Measurements from ENCODE around the gene CYP4F22. TPM values are rescaled to one million over a fixed set of nuclear protein-coding genes. Genes with fewer than 3 reads are reported as not detected.

CYP4F22 gene
- total RNA-seq, 1 donor from 2014 or later, result not detected

DNA sequence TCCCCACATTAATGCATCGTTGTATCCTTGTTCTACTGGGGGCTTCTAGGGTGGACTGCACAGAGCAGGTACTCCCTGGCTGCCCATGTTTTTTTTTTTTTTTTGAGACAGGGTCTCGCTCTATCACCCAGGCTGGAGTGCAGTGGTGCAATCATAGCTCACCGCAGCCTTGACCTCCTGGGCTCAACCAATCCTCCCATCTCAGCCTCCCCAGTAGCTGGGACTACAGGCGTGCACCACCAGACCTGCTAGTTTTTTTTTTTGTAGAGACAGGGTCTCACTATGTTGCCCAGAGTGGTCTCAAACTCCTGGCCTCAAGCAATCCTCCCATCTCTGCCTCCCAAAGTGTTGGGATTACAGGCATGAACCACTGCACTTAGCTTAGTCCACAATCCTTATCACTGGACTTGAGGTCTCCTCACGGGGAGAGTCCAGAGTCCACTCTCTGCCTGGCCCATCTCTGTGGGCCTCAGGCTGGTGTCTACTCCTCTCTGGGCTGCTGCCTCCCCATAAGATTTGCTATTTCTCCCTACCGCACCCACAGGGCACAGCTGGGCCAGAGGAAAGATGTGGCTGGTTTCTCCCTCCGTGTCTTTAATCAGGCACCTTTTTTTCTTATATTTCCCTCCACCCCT lies 56.3 kb downstream of the CYP4F22 start:
- Mint-ChIP-seq H3K36me3 (ENCODE audit: unreplicated experiment) (no peaks in the 10 kb centered on the region), H3K9me3 (ENCODE audit: unreplicated experiment) (peaks cover 3% of the 10 kb centered on the region), H3K27me3 (ENCODE audit: unreplicated experiment) (peaks cover 8% of the 10 kb centered on the region), H3K4me1 (ENCODE audit: low read depth, unreplicated experiment) (no peaks in the 10 kb centered on the region), H3K27ac (ENCODE audit: unreplicated experiment) (no peak overlapping the region), H3K4me3 (ENCODE audit: unreplicated experiment) (no peak overlapping the region)
- TF ChIP-seq, protein P1, sequence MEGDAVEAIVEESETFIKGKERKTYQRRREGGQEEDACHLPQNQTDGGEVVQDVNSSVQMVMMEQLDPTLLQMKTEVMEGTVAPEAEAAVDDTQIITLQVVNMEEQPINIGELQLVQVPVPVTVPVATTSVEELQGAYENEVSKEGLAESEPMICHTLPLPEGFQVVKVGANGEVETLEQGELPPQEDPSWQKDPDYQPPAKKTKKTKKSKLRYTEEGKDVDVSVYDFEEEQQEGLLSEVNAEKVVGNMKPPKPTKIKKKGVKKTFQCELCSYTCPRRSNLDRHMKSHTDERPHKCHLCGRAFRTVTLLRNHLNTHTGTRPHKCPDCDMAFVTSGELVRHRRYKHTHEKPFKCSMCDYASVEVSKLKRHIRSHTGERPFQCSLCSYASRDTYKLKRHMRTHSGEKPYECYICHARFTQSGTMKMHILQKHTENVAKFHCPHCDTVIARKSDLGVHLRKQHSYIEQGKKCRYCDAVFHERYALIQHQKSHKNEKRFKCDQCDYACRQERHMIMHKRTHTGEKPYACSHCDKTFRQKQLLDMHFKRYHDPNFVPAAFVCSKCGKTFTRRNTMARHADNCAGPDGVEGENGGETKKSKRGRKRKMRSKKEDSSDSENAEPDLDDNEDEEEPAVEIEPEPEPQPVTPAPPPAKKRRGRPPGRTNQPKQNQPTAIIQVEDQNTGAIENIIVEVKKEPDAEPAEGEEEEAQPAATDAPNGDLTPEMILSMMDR (IDR thresholded peaks at IDR 0.05; ENCODE audit: partially characterized antibody, unreplicated experiment), result no peak
- DNase-seq, result no peak

DNA sequence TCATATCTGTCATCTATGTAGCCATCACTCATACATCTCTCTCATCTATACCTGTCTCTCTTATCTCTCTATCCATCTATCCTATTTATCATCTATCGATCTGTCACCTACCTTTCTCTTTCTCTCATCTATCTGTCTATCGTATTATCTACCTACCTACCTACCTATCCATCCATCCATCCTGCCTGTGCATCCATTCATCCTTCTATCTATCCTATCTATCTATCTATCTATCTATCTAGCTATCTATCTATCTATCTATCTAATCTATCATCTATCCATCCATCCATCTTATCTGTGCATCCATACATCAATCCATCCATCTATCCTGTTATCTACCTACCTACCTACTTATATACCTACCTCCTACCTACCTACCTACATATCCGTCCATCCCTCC lies 62.1 kb downstream of the CYP4F22 start:
- Mint-ChIP-seq H3K27me3 (ENCODE audit: unreplicated experiment) (peaks cover 18% of the 10 kb centered on the region), H3K27ac (ENCODE audit: unreplicated experiment) (no peak overlapping the region), H3K9me3 (ENCODE audit: unreplicated experiment) (peaks cover 4% of the 10 kb centered on the region), H3K4me3 (ENCODE audit: unreplicated experiment) (no peak overlapping the region), H3K36me3 (ENCODE audit: unreplicated experiment) (no peaks in the 10 kb centered on the region), H3K4me1 (ENCODE audit: low read depth, unreplicated experiment) (no peaks in the 10 kb centered on the region)
- no peak for DNase-seq
- TF ChIP-seq, protein P1 (IDR thresholded peaks at IDR 0.05; ENCODE audit: partially characterized antibody, unreplicated experiment), result no peak

DNA sequence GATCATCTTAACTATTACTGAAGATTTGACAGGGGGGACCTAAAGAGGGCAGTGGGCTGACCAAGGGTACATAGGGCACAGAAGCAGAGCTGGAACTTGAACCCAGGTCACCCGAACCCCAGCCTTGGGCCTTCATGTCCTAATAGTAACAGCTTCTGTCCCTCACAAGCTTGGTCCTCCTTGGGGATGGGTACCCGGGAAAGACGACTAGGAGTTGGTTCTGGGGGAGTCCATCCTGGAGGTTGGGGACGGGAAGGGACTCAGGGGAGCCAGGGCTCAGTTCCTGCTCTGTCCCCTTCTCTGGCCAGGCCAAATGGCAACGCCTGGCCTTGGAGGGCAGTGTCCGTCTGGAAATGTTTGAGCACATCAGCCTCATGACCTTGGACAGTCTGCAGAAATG lies 67.1 kb downstream of the CYP4F22 start:
- DNase-seq, result no peak
- Mint-ChIP-seq H3K27ac (ENCODE audit: unreplicated experiment) (no peak overlapping the region), H3K4me3 (ENCODE audit: unreplicated experiment) (no peak overlapping the region), H3K36me3 (ENCODE audit: unreplicated experiment) (no peaks in the 10 kb centered on the region), H3K27me3 (ENCODE audit: unreplicated experiment) (peaks cover 12% of the 10 kb centered on the region), H3K9me3 (ENCODE audit: unreplicated experiment) (peaks cover 3% of the 10 kb centered on the region), H3K4me1 (ENCODE audit: low read depth, unreplicated experiment) (no peaks in the 10 kb centered on the region)
- TF ChIP-seq, protein P1 (IDR thresholded peaks at IDR 0.05; ENCODE audit: partially characterized antibody, unreplicated experiment), result no peak

DNA sequence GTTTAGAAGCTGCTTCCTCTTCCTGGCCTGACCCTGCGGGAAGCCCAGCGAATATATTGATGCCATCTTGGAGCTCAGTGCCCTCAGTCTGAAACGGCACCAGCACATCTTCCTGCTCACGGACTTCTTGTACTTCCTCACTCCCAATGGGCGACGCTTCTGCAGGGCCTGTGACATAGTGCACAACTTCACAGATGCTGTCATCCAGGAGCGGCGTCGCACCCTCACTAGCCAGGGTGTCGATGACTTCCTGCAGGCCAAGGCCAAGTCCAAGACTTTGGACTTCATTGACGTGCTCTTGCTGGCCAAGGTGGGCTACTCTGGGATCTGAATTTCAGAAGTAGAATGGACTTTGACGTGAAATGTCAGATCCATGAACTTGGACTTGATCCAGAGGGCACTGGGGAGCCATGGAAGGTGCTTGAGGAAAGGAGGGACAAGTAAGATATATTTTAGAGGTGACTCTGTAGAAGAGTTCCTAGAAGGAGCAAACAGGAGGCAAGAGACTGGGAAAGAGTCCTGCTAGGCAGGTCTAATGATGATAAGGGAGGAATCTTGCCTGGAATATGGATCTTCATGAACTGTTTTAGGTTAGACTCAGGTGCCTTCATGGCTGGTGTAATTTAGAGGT lies 68.3 kb downstream of the CYP4F22 start:
- no peaks in the 10 kb centered on the region for H3K36me3 Mint-ChIP-seq (ENCODE audit: unreplicated experiment)
- no peak overlapping the region for H3K27ac Mint-ChIP-seq (ENCODE audit: unreplicated experiment)
- DNase-seq, result no peak
- H3K9me3 Mint-ChIP-seq (ENCODE audit: unreplicated experiment), result no peaks in the 10 kb centered on the region
- TF ChIP-seq, protein P1 (IDR thresholded peaks at IDR 0.05; ENCODE audit: partially characterized antibody, unreplicated experiment), result no peak
- H3K27me3 Mint-ChIP-seq (ENCODE audit: unreplicated experiment), result peaks cover 9% of the 10 kb centered on the region
- no peak overlapping the region for H3K4me3 Mint-ChIP-seq (ENCODE audit: unreplicated experiment)
- H3K4me1 Mint-ChIP-seq (ENCODE audit: low read depth, unreplicated experiment), result no peaks in the 10 kb centered on the region

DNA sequence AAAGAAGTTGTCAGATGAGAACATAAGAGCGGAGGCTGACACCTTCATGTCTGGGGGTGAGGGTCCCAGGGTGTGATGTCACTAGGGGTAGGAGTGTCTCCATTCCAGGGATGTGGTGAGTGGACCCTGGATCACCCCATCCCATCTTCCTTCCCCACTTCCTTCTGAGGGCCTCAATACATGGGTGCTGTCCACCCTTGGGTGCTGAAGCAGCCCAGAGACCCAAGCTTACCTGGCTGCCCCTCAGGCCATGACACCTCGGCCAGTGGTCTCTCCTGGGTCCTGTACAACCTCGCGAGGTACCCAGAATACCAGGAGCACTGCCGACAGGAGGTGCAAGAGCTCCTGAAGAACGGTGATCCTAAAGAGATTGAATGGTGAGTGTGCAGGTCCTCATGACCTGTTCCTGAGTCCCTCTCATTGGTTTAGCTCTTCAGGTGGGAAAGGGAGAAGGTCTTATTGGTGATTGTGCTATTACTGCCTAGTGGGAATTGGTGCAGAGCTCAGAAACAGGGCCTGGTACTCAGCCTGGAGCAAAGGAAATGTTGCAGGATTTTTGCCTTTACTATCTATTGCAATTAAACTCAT lies 69.0 kb downstream of the CYP4F22 start:
- H3K36me3 Mint-ChIP-seq (ENCODE audit: unreplicated experiment), result no peaks in the 10 kb centered on the region
- TF ChIP-seq, protein P1 (IDR thresholded peaks at IDR 0.05; ENCODE audit: partially characterized antibody, unreplicated experiment), result no peak
- no peaks in the 10 kb centered on the region for H3K4me1 Mint-ChIP-seq (ENCODE audit: low read depth, unreplicated experiment)
- DNase-seq, result no peak
- H3K27me3 Mint-ChIP-seq (ENCODE audit: unreplicated experiment), result peaks cover 9% of the 10 kb centered on the region
- H3K4me3 Mint-ChIP-seq (ENCODE audit: unreplicated experiment), result no peak overlapping the region
- H3K9me3 Mint-ChIP-seq (ENCODE audit: unreplicated experiment), result no peaks in the 10 kb centered on the region
- no peak overlapping the region for H3K27ac Mint-ChIP-seq (ENCODE audit: unreplicated experiment)
